G401.6 (cell line): ENCODE measurements around the gene GTF3C4.

Experiments used
- FAIRE-seq: peaks from 2 replicates; lab custom pipeline; 2012; peaks lifted over from hg19 to GRCh38; lab: Jason Lieb, UNC

The GTF3C4 gene

DNA sequence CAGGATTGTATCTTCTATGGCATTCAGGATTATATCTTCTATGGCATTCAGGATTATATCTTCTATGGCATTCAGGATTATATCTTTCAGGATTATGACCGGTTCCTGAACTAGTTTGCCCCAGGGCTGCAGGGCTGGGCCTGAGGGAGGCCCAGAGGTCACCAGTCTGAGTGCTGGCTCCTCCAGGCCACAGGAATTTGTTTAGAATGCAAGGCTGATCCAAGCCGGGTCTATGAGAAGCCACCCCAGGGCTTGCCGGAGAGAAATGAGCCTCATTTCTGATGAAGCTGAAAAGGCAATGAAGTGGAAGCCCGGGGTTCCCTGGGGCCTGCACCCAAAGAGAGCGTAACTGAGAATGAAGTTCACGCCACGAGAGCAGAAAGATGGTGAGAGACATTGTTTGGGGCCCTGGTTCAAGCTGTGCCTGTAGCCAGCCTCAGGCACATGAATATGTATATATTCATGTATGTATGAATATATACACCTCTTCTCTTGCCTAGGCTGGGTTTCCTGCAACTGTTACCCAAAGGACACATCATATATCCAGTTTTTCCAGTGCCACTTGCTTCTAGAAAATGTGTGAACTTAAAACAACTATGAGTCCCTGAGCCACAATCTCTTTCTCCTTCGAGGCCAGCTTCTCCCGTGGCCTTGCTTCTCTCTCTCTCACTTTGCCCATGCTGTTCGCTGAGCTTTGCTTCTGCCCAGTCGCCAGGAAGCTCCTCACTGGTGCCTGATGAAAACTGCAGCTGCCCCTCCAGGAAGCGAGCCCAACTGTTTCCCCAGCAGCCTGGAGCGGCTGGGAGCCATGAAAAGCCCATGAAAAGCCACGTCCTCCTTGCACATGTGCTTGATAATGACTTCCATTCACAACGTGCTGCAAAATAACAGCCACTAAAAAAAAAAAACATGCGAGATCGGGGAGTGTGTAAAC, 62.3 kb downstream of the GTF3C4 start:
- no peak for FAIRE-seq

DNA sequence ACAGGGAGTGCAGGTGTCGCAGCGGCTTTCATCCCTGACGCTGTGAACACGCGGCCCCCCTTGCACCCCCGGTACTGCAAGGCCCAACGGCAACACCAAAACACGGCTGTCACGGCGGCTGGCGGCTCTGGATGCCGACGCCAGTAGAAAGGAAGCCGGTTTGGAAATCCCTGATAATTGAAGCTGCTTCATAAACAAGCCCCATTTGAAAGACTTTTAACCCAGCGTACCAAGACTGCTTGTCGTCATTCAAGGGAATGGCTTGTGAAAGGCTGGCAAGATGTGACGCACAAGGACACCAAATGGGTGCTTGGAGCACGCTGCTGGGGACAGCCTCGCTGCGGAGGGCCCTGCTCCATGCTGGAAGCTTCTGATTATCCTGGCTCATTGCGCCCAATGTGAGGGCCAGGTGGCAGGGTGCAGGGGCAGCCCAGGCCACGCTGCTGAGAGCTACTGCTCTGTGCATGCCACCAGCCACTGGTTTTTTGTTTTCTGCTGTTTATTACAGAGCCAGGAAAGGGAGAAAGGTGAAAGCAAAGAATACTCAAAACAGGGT, 63.1 kb downstream of the GTF3C4 start:
- no peak for FAIRE-seq

DNA sequence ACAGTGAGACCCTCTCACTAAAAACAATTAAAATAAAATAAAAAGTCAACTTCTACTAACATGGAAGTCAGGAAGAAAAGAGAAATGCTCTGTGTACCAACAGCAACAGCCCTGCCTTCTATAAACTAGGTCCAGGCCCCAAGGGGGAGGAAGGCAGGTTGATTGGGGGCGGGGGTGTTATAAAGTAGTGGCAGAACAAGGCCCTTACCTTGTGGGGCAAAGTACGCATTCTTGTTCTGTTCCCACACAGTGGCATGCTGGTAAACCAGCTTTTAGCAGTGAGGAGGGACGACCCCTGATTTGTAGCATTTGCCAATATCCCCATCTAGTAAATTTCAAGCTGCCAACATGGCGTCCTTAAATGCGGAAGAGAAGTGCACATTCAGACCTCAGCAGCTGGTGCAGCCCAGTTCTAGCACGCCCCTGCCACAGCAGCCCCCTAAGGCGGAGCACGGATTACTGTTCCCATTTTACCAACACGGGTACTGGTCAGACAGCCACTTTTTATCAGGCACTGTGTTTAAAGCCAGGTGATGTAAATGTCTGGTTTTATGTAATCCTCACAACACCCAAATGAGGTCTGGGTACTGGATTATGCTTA, 69.5 kb downstream of the GTF3C4 start:
- FAIRE-seq: no peak

DNA sequence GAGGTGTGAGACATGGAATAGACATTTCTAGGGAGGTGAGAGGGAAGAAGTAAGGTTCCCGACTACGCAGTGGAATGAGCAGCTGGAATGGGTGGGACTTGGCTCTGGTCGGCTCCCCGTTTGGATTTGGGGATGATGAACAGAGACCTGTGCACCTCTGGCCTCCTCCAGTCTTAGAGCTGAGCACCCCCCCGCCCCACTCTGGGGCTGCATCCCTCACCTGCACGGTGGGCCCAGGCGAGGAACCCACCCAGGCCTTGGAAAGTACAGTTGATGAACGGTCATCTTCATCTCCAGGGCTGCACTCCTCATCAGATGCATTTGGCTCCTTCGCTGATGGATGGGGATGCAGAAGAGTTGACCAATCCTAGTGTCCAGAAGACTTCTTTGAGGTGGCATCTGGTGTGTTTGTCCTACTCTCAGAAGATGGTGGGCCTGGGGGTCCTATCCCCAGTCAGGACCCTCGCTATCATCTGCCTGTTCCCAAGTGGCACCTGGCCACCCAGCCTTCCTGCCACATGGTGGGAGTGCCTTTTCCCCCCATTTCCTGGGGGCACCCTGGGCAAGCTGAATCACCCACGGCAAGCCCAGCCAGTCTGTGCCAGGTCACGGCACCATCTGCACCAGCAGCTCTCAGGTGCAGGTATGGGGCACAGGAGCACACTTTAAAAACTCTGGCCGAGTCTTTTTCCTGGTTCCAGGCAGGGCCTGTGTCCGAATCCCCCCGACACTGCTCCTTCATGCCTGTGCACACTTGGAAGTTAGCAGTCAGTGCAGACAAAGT, 70.5 kb downstream of the GTF3C4 start:
- FAIRE-seq: no peak

DNA sequence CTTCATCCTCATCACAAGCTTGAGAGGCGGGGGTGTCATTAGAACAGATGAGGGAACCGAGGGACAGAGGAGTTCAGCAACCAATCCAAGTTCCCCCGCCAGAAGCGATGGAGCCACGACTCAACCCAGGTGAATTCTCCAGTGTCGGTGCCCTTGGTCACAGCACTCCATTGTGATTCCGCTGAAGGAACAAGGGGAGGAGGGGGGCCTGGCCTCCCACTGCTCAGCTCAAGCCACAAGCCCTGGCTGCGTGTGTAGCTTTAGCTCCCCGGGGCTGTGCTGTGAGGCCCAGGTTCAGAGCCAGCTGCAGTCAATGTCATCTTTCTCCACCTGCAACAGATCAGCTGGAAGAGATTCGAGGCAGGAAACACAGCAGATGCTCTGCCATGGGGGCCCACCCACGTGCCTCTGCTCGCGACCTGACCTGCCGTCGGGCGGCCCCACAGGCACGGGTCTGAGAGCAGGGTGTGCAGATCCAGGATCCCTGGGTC, 72.6 kb downstream of the GTF3C4 start:
- no peak for FAIRE-seq

DNA sequence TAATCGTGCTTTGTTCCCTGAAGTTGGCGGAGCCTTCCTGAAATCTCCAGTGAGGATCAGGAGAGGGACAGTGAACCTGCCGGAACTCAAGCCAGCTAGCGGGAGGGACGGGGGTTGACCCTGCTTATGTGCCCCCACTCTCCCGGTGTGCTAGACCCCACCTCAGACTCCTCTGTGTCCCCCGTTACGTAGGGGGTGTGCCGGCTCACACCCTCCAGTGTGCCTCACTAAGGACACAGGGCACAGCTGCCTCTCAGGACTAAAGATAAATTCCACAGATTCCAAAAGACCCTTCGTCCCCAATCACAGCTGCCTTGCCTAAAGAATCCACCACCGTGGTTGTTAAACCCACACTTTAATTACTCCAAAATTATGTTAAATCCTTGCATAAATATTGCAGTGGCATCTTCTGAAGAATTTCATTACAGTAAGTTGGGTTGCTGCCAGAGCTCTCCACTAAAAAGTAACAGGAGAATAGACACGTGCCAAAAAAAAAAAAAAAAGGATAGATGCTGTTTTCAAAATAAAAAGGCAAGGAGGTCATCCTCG, 73.7 kb downstream of the GTF3C4 start:
- no peak for FAIRE-seq
